HUES64 (cell line): Measurements from ENCODE around the gene MED13L.

Experiments used
- H3K27ac ChIP-seq: 2 replicates; pipeline ENCODE4 v1.7.0; 2013; ENCODE audit warnings: low read depth, low read length, inconsistent platforms
- H3K27me3 ChIP-seq: 2 replicates; pipeline ENCODE4 v1.6.1; 2013; ENCODE audit warnings: mild to moderate bottlenecking, low read length; ENCODE audit not compliant: insufficient read depth
- H3K36me3 ChIP-seq: 2 replicates; pipeline ENCODE4 v1.6.1; 2013; ENCODE audit warnings: mild to moderate bottlenecking, low read length; ENCODE audit not compliant: insufficient read depth
- H3K4me1 ChIP-seq: 2 replicates; pipeline ENCODE4 v1.6.1; 2013; ENCODE audit warnings: mild to moderate bottlenecking, low read length, moderate library complexity; ENCODE audit not compliant: insufficient read depth
- H3K4me3 ChIP-seq: 2 replicates; pipeline ENCODE4 v1.5.1; 2013; ENCODE audit warnings: mild to moderate bottlenecking, low read length, moderate library complexity
- H3K9ac ChIP-seq: 2 replicates; pipeline ENCODE4 v1.6.1; 2013; ENCODE audit warnings: mild to moderate bottlenecking, low read depth, low read length
- H3K9me3 ChIP-seq: 2 replicates; pipeline ENCODE4 v1.6.1; 2013; ENCODE audit warnings: low read depth, low read length; ENCODE audit not compliant: insufficient read depth
- WGBS: fragments of 150-250, 120-280 bp; methylation state at CpG from one replicate; pipeline ENCODE4 v1.1.7; 2013; ENCODE audit warnings: missing lambda C conversion rate; 5-methylcytosine and 5-hydroxymethylcytosine counted together

Gene MED13L

DNA sequence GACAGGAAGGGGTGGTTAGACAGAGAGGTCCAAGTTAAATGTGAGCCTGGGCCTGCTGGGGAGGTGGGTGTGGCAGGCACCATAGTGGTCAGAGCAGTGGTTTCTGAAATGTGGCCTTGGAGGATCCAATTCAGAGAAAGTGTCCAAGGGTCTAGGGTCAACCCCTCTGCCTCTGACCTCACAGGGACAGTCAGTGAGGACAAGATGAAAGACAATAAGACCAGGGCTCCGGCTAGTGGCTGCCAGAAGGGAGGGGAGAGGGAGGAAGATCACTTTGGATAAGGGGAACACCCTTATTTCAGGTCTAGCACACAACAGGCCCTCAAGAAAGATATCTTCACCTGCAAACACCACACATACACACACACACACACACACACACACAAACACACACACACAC is 335.1 kb downstream of the MED13L start:
- H3K9me3 ChIP-seq, result peaks cover 9% of the 10 kb centered on the region; the same call in 1 of the 2 replicates
- WGBS, result 86% methylated on average over 1 of the region's 1 CpG
- no peaks in the 10 kb centered on the region for H3K4me1 ChIP-seq
- no peaks in the 10 kb centered on the region for H3K27me3 ChIP-seq
- H3K27ac ChIP-seq, result no peak overlapping the region
- no peaks in the 10 kb centered on the region for H3K36me3 ChIP-seq
- no peak overlapping the region for H3K4me3 ChIP-seq
- no peak overlapping the region for H3K9ac ChIP-seq

DNA sequence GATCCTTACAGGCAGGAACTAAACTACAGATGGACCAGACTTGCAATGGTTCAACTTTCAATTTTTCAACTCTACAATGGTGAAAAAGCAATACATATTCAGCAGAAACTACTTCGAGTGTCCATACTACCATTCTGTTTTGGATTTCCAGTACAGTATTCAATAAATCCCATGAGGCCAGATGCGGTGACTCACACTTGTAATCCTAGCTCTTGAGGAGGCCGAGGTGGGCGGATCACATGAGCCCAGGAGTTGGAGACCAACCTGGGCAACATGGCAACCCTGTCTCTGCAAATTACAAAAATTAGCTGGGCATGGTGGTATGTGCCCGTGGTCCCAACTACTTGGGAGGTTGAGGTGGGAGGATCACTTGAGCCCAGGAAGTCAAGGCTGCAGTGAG is 336.1 kb downstream of the MED13L start:
- no peaks in the 10 kb centered on the region for H3K36me3 ChIP-seq
- no peaks in the 10 kb centered on the region for H3K4me1 ChIP-seq
- WGBS, result 89% methylated on average over 5 of the region's 5 CpGs
- H3K27ac ChIP-seq, result no peak overlapping the region
- no peaks in the 10 kb centered on the region for H3K27me3 ChIP-seq
- H3K9ac ChIP-seq, result no peak overlapping the region
- H3K4me3 ChIP-seq, result no peak overlapping the region
- H3K9me3 ChIP-seq, result peaks cover 9% of the 10 kb centered on the region; the same call in 1 of the 2 replicates

DNA sequence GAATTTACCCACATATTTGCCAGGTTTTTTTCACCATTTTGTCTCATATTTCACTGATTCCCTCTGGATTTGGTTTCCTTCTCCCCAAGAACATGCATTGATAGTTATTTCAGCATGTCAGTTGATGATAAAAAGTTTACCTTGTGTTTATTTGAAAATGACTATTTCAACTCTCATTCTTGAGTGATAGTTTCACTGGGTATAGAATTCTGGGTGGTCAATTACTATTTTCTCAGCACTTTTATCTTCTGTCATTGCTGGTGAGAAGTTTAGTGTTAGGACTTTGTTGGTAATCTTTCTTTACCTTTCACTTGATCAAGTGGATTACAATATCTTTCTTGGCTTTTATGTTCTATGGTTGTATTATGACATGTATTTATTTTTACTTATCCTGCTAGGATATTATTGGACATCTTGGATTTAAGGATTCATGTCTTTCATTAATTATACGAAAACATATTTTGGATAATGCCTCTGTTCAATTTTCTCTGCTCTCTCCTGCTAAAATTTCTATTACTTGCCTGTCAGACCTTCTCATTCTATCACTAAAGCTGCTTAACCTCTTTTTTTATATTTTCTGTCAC is 338.6 kb downstream of the MED13L start:
- H3K27ac ChIP-seq, result no peak overlapping the region
- no peaks in the 10 kb centered on the region for H3K27me3 ChIP-seq
- H3K4me1 ChIP-seq, result no peaks in the 10 kb centered on the region
- WGBS, result 100% methylated on average over 1 of the region's 1 CpG
- H3K9ac ChIP-seq, result no peak overlapping the region
- no peak overlapping the region for H3K4me3 ChIP-seq
- peaks cover 9% of the 10 kb centered on the region; the same call in 1 of the 2 replicates for H3K9me3 ChIP-seq
- no peaks in the 10 kb centered on the region for H3K36me3 ChIP-seq

DNA sequence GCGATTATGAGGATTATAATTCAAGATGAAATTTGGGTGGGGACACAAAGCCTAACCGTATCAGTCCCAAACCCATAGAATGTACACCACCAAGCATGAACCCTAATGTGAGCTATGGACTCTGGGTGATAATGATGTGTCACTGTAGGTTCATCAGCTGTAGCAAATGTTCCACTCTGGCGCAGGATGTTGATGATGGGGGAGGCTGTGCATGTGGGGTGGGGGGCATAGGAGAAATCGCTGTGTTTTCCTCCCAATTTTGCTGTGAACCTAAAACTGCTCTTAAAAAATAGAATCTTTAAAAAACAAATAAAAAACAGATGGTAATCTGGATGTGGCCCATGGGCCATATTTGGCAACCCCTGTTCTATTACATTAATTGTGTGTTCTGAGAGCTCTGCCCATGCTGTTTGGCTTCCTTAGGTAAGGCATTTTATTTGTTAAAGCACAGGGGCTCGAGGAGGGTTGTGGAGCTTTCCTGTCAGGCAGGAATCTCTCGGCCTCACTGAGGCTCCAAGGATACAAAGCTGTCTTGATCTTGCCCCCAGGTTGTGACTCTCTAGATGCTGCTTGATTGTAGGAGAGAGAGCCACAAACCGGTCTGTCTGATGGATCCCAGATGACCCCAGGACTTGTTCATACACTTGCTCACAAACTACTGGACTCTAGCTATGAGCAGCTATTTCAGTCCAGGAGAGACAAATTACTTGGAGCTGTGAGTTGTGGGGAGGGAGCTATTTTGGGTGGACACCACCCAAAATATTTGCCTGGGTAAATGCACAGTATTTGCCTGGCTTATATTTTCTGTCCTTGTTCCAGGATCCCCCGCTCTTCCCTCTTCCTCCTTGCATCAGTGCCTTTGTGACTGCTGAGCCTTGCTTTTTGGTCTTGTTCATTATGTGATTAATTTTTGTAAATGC is 340.2 kb downstream of the MED13L start:
- Histone ChIP-seq H3K9me3 (peaks cover 9% of the 10 kb centered on the region; the same call in 1 of the 2 replicates), H3K27ac (no peak overlapping the region), H3K27me3 (no peaks in the 10 kb centered on the region), H3K9ac (no peak overlapping the region), H3K36me3 (no peaks in the 10 kb centered on the region), H3K4me1 (no peaks in the 10 kb centered on the region), H3K4me3 (no peak overlapping the region)
- 64% methylated on average over 6 of the region's 8 CpGs for WGBS

DNA sequence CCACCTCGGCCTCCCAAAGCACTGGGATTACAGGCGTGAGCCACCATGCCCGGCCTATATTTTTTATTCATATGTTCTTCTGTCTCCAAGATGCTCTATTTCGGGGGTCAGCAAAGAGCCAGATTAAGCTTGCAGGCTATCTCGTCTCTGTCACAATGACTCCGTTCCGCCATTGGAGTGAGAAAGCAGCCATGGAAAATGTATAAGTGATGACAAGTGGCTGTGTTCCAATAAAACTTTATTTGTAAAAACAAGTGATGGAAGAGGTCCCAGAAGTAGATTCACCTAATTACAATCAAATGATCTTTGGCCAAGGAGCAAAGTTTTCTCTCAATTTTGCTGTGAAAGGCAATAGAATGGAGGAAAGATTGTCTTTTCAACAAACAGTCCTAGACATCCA is 342.6 kb downstream of the MED13L start:
- no peaks in the 10 kb centered on the region for H3K4me1 ChIP-seq
- H3K4me3 ChIP-seq, result no peak overlapping the region
- no peak overlapping the region for H3K9ac ChIP-seq
- H3K27me3 ChIP-seq, result no peaks in the 10 kb centered on the region
- 87% methylated on average over 7 of the region's 7 CpGs for WGBS
- H3K36me3 ChIP-seq, result no peaks in the 10 kb centered on the region
- H3K27ac ChIP-seq, result no peak overlapping the region
- peaks cover 9% of the 10 kb centered on the region; the same call in 1 of the 2 replicates for H3K9me3 ChIP-seq

DNA sequence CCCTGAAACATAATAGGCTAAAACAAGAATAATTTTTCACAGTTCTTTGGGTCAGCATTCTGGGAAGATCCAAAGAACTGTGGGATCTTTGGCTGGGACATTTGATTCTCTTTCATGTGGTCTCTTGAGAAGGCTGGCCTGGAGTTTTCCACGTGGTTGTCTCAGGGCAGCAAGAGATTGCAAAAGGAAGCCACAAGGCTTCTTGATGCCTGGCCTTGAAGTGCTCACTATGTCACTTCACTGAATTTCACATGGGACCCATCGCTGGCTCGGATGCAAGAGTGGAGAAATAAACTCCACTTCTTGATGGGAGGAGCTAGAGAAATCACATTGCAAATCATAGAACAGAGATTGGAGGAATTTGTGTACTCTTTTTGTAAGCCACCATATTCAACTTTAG is 343.4 kb downstream of the MED13L start:
- peaks cover 5% of the 10 kb centered on the region; the same call in 1 of the 2 replicates for H3K9me3 ChIP-seq
- H3K27ac ChIP-seq, result no peak overlapping the region
- no peaks in the 10 kb centered on the region for H3K27me3 ChIP-seq
- 77% methylated on average over 3 of the region's 3 CpGs for WGBS
- no peak overlapping the region for H3K4me3 ChIP-seq
- H3K36me3 ChIP-seq, result no peaks in the 10 kb centered on the region
- no peaks in the 10 kb centered on the region for H3K4me1 ChIP-seq
- no peak overlapping the region for H3K9ac ChIP-seq

DNA sequence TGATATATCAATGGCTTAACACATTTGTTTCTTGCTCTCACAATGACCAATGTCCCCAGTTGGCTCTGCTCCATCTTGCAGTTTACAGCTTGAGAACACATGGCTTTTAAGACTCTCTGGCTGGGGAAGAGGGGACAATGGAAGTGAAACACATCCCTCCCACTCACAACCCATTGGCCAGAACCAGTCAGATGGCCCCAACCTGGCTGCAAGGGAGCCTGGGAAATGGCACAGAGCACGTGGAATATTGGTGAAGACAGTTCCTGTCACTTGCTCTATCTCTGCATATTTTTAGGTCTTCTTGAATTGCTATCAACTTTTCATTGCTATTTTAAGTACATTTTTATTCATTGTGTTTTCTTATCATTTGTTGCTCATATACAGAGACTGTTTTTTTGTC is 345.4 kb downstream of the MED13L start:
- 71% methylated on average over 1 of the region's 1 CpG for WGBS
- no peak overlapping the region for H3K27ac ChIP-seq

DNA sequence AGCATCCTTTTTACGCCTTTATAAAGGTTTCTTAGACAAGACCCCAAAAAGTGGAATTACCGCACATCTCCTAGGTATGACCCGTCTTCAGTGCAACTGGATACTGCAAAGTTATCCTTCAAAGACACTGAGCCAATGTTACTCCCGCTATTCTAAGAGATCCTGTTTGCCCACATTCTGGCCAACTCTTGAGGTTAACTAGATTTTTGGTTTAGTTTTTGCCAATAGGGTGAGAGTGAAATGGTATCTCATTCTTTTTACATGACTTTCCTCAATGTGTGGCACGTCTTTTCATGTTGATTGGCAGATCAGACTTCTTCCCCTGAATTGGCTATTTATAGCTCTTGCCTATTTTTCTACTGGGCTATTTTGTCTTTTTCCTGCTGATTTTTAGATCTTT is 347.2 kb downstream of the MED13L start:
- H3K4me3 ChIP-seq, result no peak overlapping the region
- H3K4me1 ChIP-seq, result no peaks in the 10 kb centered on the region
- no peaks in the 10 kb centered on the region for H3K9me3 ChIP-seq
- no peak overlapping the region for H3K27ac ChIP-seq
- WGBS, result 87% methylated on average over 5 of the region's 5 CpGs
- H3K36me3 ChIP-seq, result no peaks in the 10 kb centered on the region
- no peak overlapping the region for H3K9ac ChIP-seq
- H3K27me3 ChIP-seq, result no peaks in the 10 kb centered on the region

More for the DNA sequence above, 345.4 kb downstream of the MED13L start:
- H3K9ac ChIP-seq, result no peak overlapping the region
- no peak overlapping the region for H3K4me3 ChIP-seq
- no peaks in the 10 kb centered on the region for H3K36me3 ChIP-seq
- H3K27me3 ChIP-seq, result no peaks in the 10 kb centered on the region
- H3K9me3 ChIP-seq, result no peaks in the 10 kb centered on the region
- H3K4me1 ChIP-seq, result no peaks in the 10 kb centered on the region

DNA sequence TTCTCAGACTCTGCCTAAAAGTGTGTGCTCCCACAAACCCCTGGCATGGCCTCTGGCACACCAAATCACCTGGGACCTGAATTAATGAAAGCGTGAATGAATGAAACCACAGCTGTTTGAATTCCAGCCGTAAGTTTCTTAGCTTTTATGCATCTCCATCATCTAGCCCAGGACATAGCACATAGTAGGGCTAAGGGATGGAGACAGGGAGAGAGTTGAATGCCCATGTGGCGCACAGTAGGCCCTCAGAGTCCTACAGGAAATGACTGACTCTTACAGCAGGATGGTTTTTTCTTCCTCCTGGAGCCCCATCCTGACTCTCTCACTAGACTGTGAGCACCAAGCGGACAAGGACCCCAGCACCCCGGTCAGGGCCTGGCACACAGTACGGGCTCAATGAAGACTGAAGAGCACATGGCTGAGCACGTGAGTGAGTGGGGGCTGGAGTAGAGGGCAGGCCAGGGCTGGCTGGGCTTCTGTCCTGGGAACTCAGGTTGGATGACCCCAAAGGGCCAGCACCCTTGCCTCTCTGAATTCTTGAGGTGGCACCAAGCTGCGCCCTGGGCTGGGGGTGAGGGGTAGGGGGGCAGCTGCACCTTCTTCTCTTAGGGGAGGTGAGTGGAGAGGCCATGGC is 351.3 kb downstream of the MED13L start:
- Histone ChIP-seq H3K9ac (no peak overlapping the region), H3K27me3 (no peaks in the 10 kb centered on the region), H3K4me1 (no peaks in the 10 kb centered on the region), H3K9me3 (peaks cover 15% of the 10 kb centered on the region), H3K4me3 (no peak overlapping the region), H3K36me3 (no peaks in the 10 kb centered on the region), H3K27ac (no peak overlapping the region)
- 95% methylated on average over 8 of the region's 8 CpGs for WGBS

DNA sequence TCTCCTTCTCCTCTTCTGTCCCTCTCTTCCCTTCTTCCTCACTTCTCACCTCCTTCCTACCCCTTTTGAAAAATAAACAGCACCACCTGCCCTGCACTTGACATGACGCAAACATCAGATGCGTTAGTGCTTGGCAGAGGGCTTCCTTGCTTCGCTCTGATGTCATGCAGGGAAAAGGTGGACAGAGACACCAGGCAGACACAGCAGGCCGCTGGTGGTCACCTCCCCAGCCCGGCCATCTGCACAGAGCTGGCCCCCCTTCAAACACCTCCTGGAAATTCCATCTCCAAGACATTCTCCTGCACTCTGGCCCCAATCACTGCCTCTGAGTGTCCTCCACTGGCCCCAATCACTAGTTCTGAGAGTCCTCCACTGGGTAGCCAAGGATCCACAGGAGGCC is 353.6 kb downstream of the MED13L start:
- Histone ChIP-seq H3K27ac (no peak overlapping the region), H3K9ac (no peak overlapping the region), H3K36me3 (no peaks in the 10 kb centered on the region), H3K27me3 (no peaks in the 10 kb centered on the region), H3K4me3 (no peak overlapping the region), H3K4me1 (no peaks in the 10 kb centered on the region), H3K9me3 (peaks cover 15% of the 10 kb centered on the region)
- 94% methylated on average over 5 of the region's 5 CpGs for WGBS

DNA sequence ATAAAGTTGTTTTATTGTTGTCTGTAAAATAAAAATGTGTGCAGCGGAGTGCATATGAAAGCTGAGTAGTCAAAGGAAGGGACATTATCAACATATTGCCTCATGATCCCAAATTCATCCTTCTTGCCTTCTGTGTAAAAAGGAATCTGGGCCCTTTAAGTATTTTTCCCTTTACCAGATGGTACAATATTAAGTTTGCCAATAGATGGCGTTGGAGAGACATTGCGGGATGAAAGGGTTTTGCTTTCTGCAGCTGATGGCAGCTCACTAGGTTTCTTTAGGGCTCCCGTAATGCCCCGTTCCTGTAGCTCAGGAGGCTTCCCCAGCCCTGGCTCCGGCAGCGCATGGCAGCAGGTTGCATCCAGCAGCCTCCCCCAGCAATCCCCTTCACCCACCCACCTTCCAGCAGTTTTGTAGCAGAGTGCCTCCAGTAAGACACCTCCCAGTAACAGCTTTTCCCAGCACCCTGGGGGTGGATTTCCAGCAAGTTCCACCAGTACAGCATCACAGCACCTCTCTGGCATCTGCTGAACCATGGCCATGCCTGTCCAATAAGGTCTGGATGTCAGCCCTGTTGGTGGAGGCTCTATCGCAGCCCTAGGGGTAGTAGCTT is 354.4 kb downstream of the MED13L start:
- Histone ChIP-seq H3K9me3 (peaks cover 15% of the 10 kb centered on the region), H3K27me3 (no peaks in the 10 kb centered on the region), H3K9ac (no peak overlapping the region), H3K36me3 (no peaks in the 10 kb centered on the region), H3K27ac (no peak overlapping the region), H3K4me1 (no peaks in the 10 kb centered on the region), H3K4me3 (no peak overlapping the region)
- 78% methylated on average over 8 of the region's 8 CpGs for WGBS
